Hepatocyte (in vitro differentiated cells): ENCODE measurements around the gene ERI2. TPM values are rescaled to one million over a fixed set of nuclear protein-coding genes. Genes with fewer than 3 reads are reported as not detected.

ENCODE experiments used
- DNase-seq: peaks from one replicate; pipeline ENCODE4 v3.0.0-alpha.2; 2016; ENCODE audit warnings: low spot score
- H2AFZ ChIP-seq: fragments of 200-600 bp; sonication (generic); 2 replicates; pipeline ENCODE4 v1.6.0; 2016; ENCODE audit warnings: antibody characterized with exemption, mild to moderate bottlenecking
- H3K27ac ChIP-seq: fragments of 200-600 bp; sonication (generic); 2 replicates; pipeline ENCODE4 v1.5.1; 2016; ENCODE audit warnings: mild to moderate bottlenecking
- H3K27me3 ChIP-seq: fragments of 200-600 bp; sonication (generic); 2 replicates; pipeline ENCODE4 v1.6.1; 2016
- H3K36me3 ChIP-seq: fragments of 200-600 bp; sonication (generic); replicated peaks from 2 replicates; pipeline ENCODE4 v1.5.1; 2016; ENCODE audit warnings: low read depth; ENCODE audit not compliant: insufficient read depth
- H3K4me1 ChIP-seq: fragments of 200-600 bp; sonication (generic); 2 replicates; pipeline ENCODE4 v1.5.1; 2016; ENCODE audit warnings: mild to moderate bottlenecking, moderate library complexity; ENCODE audit not compliant: insufficient read depth
- H3K4me2 ChIP-seq: fragments of 200-600 bp; sonication (generic); 2 replicates; pipeline ENCODE4 v1.6.0; 2016
- H3K4me3 ChIP-seq: fragments of 200-600 bp; sonication (generic); 2 replicates; pipeline ENCODE4 v1.5.1; 2016; ENCODE audit warnings: mild to moderate bottlenecking
- H3K79me2 ChIP-seq: fragments of 200-600 bp; sonication (generic); 2 replicates; pipeline ENCODE4 v1.6.0; 2017; ENCODE audit warnings: mild to moderate bottlenecking
- H3K9me2 ChIP-seq: fragments of 200-600 bp; sonication (generic); replicated peaks from 2 replicates; pipeline ENCODE4 v1.6.0; 2017; ENCODE audit warnings: mild to moderate bottlenecking; ENCODE audit not compliant: insufficient read depth
- H3K9me3 ChIP-seq: fragments of 200-600 bp; sonication (generic); 2 replicates; pipeline ENCODE4 v1.5.1; 2016; ENCODE audit warnings: low read depth, mild to moderate bottlenecking
- H4K20me1 ChIP-seq: fragments of 200-600 bp; sonication (generic); 2 replicates; pipeline ENCODE4 v1.6.0; 2016; ENCODE audit warnings: mild to moderate bottlenecking; ENCODE audit not compliant: insufficient read depth, poor library complexity, severe bottlenecking
- EZH2 ChIP-seq: fragments of 200-600 bp; sonication (generic); IDR thresholded peaks from 2 replicates; pipeline ENCODE4 v1.6.1; 2016; ENCODE audit warnings: antibody characterized with exemption, mild to moderate bottlenecking, borderline replicate concordance
- EZH2phosphoT487 ChIP-seq: fragments of 200-600 bp; sonication (generic); IDR thresholded peaks from one replicate; pipeline ENCODE4 v1.6.1; 2018; ENCODE audit warnings: antibody characterized with exemption, mild to moderate bottlenecking, low read depth, moderate library complexity; ENCODE audit not compliant: unreplicated experiment, severe bottlenecking
- WGBS: methylation state at CpG from one replicate; pipeline ENCODE4 v1.1.6; 2016; ENCODE audit warnings: low lambda C conversion rate; ENCODE audit errors: missing lambda C conversion rate; 5-methylcytosine and 5-hydroxymethylcytosine counted together
- polyA plus RNA-seq: library from polyadenylated mRNA; unstranded; fragments of >200 nt; fragmentation: Nextera tagmentation; extraction: Ambion mirVana; gene quantifications from 2 replicates; pipeline ENCODE4 v1.2.1, GENCODE V29; 2016
- total RNA-seq: library from RNA; depleted of rRNA; stranded (reverse); fragments of >200 nt; gene quantifications from 2 replicates; pipeline ENCODE4 v1.2.3, GENCODE V29; 2014
- TF ChIP-seq, protein P1 (sequence below): fragments of 200-600 bp; sonication (generic); IDR thresholded peaks from 2 replicates; pipeline ENCODE4 v1.5.1; 2016; ENCODE audit warnings: antibody characterized with exemption, mild to moderate bottlenecking; ENCODE audit not compliant: poor library complexity

Gene ERI2
- total and polyA plus RNA-seq, 2 experiments from 2014 or later = 6.9 to 26.9 TPM

DNA sequence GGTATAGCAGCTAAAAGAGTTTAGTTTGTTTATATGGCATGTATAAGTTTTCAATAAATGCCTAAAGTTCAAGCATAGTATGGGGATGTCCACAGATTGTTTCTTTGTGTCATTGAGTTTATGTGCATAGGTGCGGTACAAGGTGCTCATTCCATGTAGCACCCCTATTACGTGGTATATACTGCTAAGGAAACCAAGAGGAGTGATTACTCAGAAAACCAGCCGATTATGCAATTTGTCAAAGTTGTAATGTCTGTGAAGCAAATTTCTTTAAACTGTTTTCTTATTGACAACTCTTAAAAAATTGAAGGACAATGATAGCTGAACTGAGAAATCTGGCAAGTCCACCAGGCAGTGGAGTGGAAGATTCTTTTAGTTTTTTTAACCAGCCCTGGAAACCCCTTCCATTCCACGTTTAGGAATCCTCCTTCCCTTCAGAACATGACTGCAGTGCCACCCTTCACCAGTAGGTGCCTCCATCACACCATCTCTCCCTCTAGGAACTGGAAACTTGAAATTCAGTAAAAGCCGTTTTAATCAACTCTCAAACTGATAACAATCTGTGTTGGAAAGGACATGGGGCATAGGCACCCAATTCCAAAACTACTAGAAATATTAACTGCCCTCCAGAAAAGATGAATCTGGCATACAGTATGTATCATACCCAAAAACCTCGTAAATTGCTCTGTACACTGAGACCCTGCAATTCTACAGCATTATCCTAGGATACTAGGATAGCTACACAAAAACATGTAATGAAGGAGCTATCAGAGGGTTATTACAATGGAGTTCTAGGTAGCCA lies 43.5 kb upstream of the ERI2 start:
- H3K9me2 ChIP-seq = no peaks in the 10 kb centered on the region

DNA sequence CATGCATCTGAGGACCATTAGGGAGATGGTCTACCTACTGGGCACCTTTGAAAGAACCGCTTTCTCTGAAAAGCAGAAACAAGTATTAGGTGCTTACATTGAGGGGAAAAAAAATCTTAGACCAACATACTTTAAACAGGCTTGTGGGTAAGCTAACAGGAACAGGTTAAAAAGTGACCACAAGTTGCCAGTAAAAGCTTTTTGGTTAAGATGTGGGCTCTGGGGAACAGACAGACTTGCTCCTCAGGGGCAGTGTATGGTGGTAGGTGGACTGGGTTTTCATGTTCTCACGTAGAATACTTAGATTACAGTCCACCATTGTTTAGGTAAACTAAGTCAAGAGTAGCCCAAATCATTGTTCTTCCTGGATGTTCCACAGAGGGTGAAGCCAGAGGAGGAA lies 41.3 kb upstream of the ERI2 start:
- Histone ChIP-seq H3K27ac (no peak overlapping the region), H3K9me2 (no peaks in the 10 kb centered on the region), H3K4me3 (no peak overlapping the region), H3K4me1 (peaks cover 33% of the 10 kb centered on the region), H3K27me3 (no peaks in the 10 kb centered on the region), H4K20me1 (no peaks in the 10 kb centered on the region), H3K9me3 (no peaks in the 10 kb centered on the region), H3K36me3 (no peaks in the 10 kb centered on the region), H2AFZ (no peak overlapping the region), H3K79me2 (no peaks in the 10 kb centered on the region), H3K4me2 (no peak overlapping the region)
- TF ChIP-seq EZH2phosphoT487 (no peak), EZH2 (no peak)
- TF ChIP-seq, protein P1, sequence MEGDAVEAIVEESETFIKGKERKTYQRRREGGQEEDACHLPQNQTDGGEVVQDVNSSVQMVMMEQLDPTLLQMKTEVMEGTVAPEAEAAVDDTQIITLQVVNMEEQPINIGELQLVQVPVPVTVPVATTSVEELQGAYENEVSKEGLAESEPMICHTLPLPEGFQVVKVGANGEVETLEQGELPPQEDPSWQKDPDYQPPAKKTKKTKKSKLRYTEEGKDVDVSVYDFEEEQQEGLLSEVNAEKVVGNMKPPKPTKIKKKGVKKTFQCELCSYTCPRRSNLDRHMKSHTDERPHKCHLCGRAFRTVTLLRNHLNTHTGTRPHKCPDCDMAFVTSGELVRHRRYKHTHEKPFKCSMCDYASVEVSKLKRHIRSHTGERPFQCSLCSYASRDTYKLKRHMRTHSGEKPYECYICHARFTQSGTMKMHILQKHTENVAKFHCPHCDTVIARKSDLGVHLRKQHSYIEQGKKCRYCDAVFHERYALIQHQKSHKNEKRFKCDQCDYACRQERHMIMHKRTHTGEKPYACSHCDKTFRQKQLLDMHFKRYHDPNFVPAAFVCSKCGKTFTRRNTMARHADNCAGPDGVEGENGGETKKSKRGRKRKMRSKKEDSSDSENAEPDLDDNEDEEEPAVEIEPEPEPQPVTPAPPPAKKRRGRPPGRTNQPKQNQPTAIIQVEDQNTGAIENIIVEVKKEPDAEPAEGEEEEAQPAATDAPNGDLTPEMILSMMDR = no peak
- WGBS = 73% methylated on average over 2 of the region's 2 CpGs
- DNase-seq = no peak

More for the DNA sequence above, 43.5 kb upstream of the ERI2 start:
- Histone ChIP-seq H4K20me1 (no peaks in the 10 kb centered on the region), H3K4me3 (no peak overlapping the region), H3K9me3 (no peaks in the 10 kb centered on the region), H3K36me3 (no peaks in the 10 kb centered on the region), H3K27me3 (no peaks in the 10 kb centered on the region), H3K27ac (peak overlapping the region; percentile 68), H3K4me1 (peaks cover 48% of the 10 kb centered on the region), H3K79me2 (peaks cover 4% of the 10 kb centered on the region), H2AFZ (no peak overlapping the region), H3K4me2 (no peak overlapping the region)
- DNase-seq = peak; percentile 81
- TF ChIP-seq EZH2 = no peak
- no peak for TF ChIP-seq EZH2phosphoT487
- TF ChIP-seq, protein P1 = peak; percentile 99
- WGBS = 63% methylated on average over 6 of the region's 6 CpGs

DNA sequence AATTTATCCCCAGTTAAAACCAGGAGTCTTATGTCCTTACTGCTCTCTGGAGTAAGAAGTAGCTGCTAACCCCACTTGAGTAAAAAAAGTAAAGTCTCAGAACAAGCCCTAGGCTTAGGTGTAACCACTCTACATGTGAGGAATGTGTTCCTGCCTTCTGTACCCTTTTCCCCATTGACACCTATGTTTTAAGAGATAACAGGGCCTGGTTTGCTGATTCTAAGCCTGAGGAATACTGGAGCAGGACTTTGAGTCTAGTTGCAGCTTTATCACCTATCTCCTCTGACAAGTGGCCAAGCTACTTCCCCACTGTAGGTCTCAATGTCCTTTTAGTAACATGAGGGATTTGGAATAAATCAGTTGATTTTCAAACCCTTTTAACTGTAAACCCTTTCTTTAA lies 40.3 kb upstream of the ERI2 start:
- no peak overlapping the region for H3K4me3 ChIP-seq
- no peaks in the 10 kb centered on the region for H4K20me1 ChIP-seq
- no peak for TF ChIP-seq EZH2phosphoT487
- TF ChIP-seq, protein P1 = no peak
- no peak for TF ChIP-seq EZH2
- no peak for DNase-seq
- H3K79me2 ChIP-seq = no peaks in the 10 kb centered on the region
- H3K27me3 ChIP-seq = no peaks in the 10 kb centered on the region
- peaks cover 23% of the 10 kb centered on the region for H3K4me1 ChIP-seq
- H3K36me3 ChIP-seq = no peaks in the 10 kb centered on the region
- H3K9me2 ChIP-seq = no peaks in the 10 kb centered on the region
- no peak overlapping the region for H3K27ac ChIP-seq
- no peak overlapping the region for H2AFZ ChIP-seq
- H3K9me3 ChIP-seq = no peaks in the 10 kb centered on the region
- H3K4me2 ChIP-seq = no peak overlapping the region
